Astrocyte of the hippocampus (primary cell): ENCODE results near the gene NR6A1.

ENCODE experiments used
- DNase-seq: peaks from one replicate; pipeline ENCODE4 v3.0.0; 2011; ENCODE audit warnings: low read depth, low spot score

The NR6A1 gene

GRCh38 chr9:124725068-124725452 is 46.1 kb downstream of the NR6A1 start:
- no peak for DNase-seq

GRCh38 chr9:124724415-124725067 is 46.6 kb downstream of the NR6A1 start:
- no peak for DNase-seq

- DNase-seq = no peak
These were observed 47.8 kb downstream of the NR6A1 start for GRCh38 chr9:124723352-124723751.

- DNase-seq = peak; percentile 73
These were observed 49.8 kb downstream of the NR6A1 start for GRCh38 chr9:124721109-124721906.

GRCh38 chr9:124720429-124721108 is 50.5 kb downstream of the NR6A1 start:
- no peak for DNase-seq

- no peak for DNase-seq
These were observed 52.2 kb downstream of the NR6A1 start for GRCh38 chr9:124718928-124719327.

GRCh38 chr9:124717597-124717996 is 53.5 kb downstream of the NR6A1 start:
- no peak for DNase-seq

- DNase-seq = peak; percentile 11
These were observed 54.3 kb downstream of the NR6A1 start for GRCh38 chr9:124716808-124717207.

- DNase-seq = no peak
These were observed 60.3 kb downstream of the NR6A1 start for GRCh38 chr9:124710766-124711165.

GRCh38 chr9:124709292-124709690 is 61.8 kb downstream of the NR6A1 start:
- DNase-seq = no peak

- DNase-seq = peak; percentile 37
These were observed 62.3 kb downstream of the NR6A1 start for GRCh38 chr9:124708633-124709291.

GRCh38 chr9:124708074-124708473 is 63.0 kb downstream of the NR6A1 start:
- no peak for DNase-seq

GRCh38 chr9:124707666-124708065 is 63.4 kb downstream of the NR6A1 start:
- DNase-seq = no peak

- DNase-seq = no peak
These were observed 64.4 kb downstream of the NR6A1 start for GRCh38 chr9:124706685-124707084.

- no peak for DNase-seq
These were observed 71.5 kb downstream of the NR6A1 start for GRCh38 chr9:124699575-124699974.

- peak; percentile 60 for DNase-seq
These were observed 72.8 kb downstream of the NR6A1 start for GRCh38 chr9:124698265-124698664.

GRCh38 chr9:124697326-124698200 is 73.5 kb downstream of the NR6A1 start:
- peak; percentile 58 for DNase-seq

- peak; percentile 57 for DNase-seq
These were observed 75.0 kb downstream of the NR6A1 start for GRCh38 chr9:124696101-124696500.

- DNase-seq = peak; percentile 79
These were observed 75.7 kb downstream of the NR6A1 start for GRCh38 chr9:124695280-124695890.

GRCh38 chr9:124694414-124695279 is 76.5 kb downstream of the NR6A1 start:
- DNase-seq = peak; percentile 20
